PC-9 (cell line): ENCODE results near the gene N4BP2L2. TPM values are rescaled to one million over a fixed set of nuclear protein-coding genes. Genes with fewer than 3 reads are reported as not detected.

Experiments
- BruUV-seq: library from RNA; stranded (reverse); fragments of 400-500 nt; replicated peaks from 2 replicates; lab custom pipeline; 2021; lab: Mats Ljungman, UMichigan
- CTCF ChIA-PET: fragments of 300-600 bp; sonication (Branson Sonifier 250); formaldehyde crosslinking; loops from one replicate; lab custom pipeline; 2022; ENCODE audit warnings: antibody characterized with exemption; lab: Charles Lee
- POLR2A ChIA-PET: fragments of 300-600 bp; sonication (Branson Sonifier 250); formaldehyde crosslinking; loops from one replicate; lab custom pipeline; 2022; ENCODE audit warnings: antibody characterized with exemption; ENCODE audit not compliant: unreplicated experiment; lab: Charles Lee
- DNase-seq, 2 experiments: peaks; one replicate each; pipeline versions ENCODE4 v3.0.0 to v3.0.0-alpha.2; 2015 to 2022; ENCODE audit warnings: mixed read lengths in 1 of 2
- H2AFZ ChIP-seq: fragments of 200-600 bp; sonication (generic); 2 replicates; pipeline ENCODE4 v1.8.1; 2017; ENCODE audit warnings: antibody characterized with exemption
- H3F3A ChIP-seq: fragments of 200-600 bp; sonication (generic); 2 replicates; pipeline ENCODE4 v1.8.1; 2017; ENCODE audit warnings: antibody characterized with exemption, mild to moderate bottlenecking, low read depth; ENCODE audit not compliant: insufficient read depth
- H3K27ac ChIP-seq: fragments of 200-600 bp; sonication (generic); 2 replicates; pipeline ENCODE4 v1.6.1; 2016; ENCODE audit warnings: mixed run types
- H3K27me3 ChIP-seq: fragments of 200-600 bp; sonication (generic); 2 replicates; pipeline ENCODE4 v1.6.1; 2016; ENCODE audit warnings: low read depth, mixed run types; ENCODE audit not compliant: insufficient read depth
- H3K36me3 ChIP-seq: fragments of 200-600 bp; sonication (generic); 2 replicates; pipeline ENCODE4 v1.6.1; 2016; ENCODE audit warnings: low read depth, mixed run types
- H3K4me1 ChIP-seq: fragments of 200-600 bp; sonication (generic); replicated peaks from 2 replicates; pipeline ENCODE4 v1.6.1; 2016; ENCODE audit warnings: mixed run types; ENCODE audit not compliant: insufficient read depth
- H3K4me2 ChIP-seq: fragments of 200-600 bp; sonication (generic); 2 replicates; pipeline ENCODE4 v1.6.1; 2017; ENCODE audit warnings: mixed run types
- H3K4me3 ChIP-seq: fragments of 200-600 bp; sonication (generic); 2 replicates; pipeline ENCODE4 v1.6.1; 2016; ENCODE audit warnings: mixed run types
- H3K79me2 ChIP-seq: fragments of 200-600 bp; sonication (generic); 2 replicates; pipeline ENCODE4 v1.6.1; 2017; ENCODE audit warnings: low read depth, mixed run types
- H3K9me2 ChIP-seq: fragments of 200-600 bp; sonication (generic); 2 replicates; pipeline ENCODE4 v1.8.1; 2017; ENCODE audit warnings: mild to moderate bottlenecking; ENCODE audit not compliant: insufficient read depth
- H3K9me3 ChIP-seq: fragments of 200-600 bp; sonication (generic); 2 replicates; pipeline ENCODE4 v1.8.1; 2016; ENCODE audit warnings: low read depth; ENCODE audit not compliant: insufficient read depth
- H4K20me1 ChIP-seq: fragments of 200-600 bp; sonication (generic); 2 replicates; pipeline ENCODE4 v1.8.1; 2017; ENCODE audit not compliant: insufficient read depth
- CTCF ChIP-seq: fragments of 200-600 bp; sonication (generic); conservative IDR thresholded peaks from 2 replicates; pipeline ENCODE4 v1.6.1; 2017; ENCODE audit warnings: mixed run types, antibody characterized with exemption, mild to moderate bottlenecking, moderate library complexity
- EZH2 ChIP-seq: fragments of 200-600 bp; sonication (generic); IDR thresholded peaks from 2 replicates; pipeline ENCODE4 v1.8.0; 2017; ENCODE audit warnings: antibody characterized with exemption, low read depth
- intact Hi-C: fragments of 100-400 bp; cut with micrococcal nuclease; formaldehyde crosslinking; loops from one replicate; pipeline ENCODE4 v1.10.0; 2022; ENCODE audit not compliant: unreplicated experiment
- total RNA-seq: library from RNA; stranded (reverse); gene quantifications from 2 replicates; pipeline ENCODE4 v1.2.3, GENCODE V29; 2021

N4BP2L2 gene
- total RNA-seq, 1 experiment from 2014 or later = 81.3 TPM

- H3K36me3 ChIP-seq = no peaks in the 10 kb centered on the region
- no peaks in the 10 kb centered on the region for H3F3A ChIP-seq
- H3K79me2 ChIP-seq = no peaks in the 10 kb centered on the region
- H3K27me3 ChIP-seq = no peaks in the 10 kb centered on the region
- no peaks in the 10 kb centered on the region for H3K4me1 ChIP-seq
- no peaks in the 10 kb centered on the region; the same call in 1 of the 2 replicates for H3K9me2 ChIP-seq
- ChIA-PET CTCF (no interaction called here), POLR2A (no interaction called here)
- intact Hi-C loops = no loop called here
- DNase-seq = no peak
- no peaks in the 10 kb centered on the region for H3K9me3 ChIP-seq
- H2AFZ ChIP-seq = no peak overlapping the region
- no peak overlapping the region for H3K27ac ChIP-seq
- H3K4me3 ChIP-seq = no peak overlapping the region
- no peak overlapping the region for H3K4me2 ChIP-seq
- TF ChIP-seq EZH2 (no peak), CTCF (no peak)
- H4K20me1 ChIP-seq = no peaks in the 10 kb centered on the region
- BruUV-seq = no TSS peak
Measured at GRCh38 chr13:32446773-32447465, 91.7 kb downstream of the N4BP2L2 start.

- Histone ChIP-seq H3F3A (no peaks in the 10 kb centered on the region), H3K4me2 (no peak overlapping the region), H3K79me2 (no peaks in the 10 kb centered on the region), H3K27me3 (no peaks in the 10 kb centered on the region), H3K36me3 (no peaks in the 10 kb centered on the region), H3K27ac (no peak overlapping the region), H2AFZ (no peak overlapping the region), H3K9me3 (no peaks in the 10 kb centered on the region), H3K4me3 (no peak overlapping the region), H3K4me1 (no peaks in the 10 kb centered on the region), H3K9me2 (no peaks in the 10 kb centered on the region; the same call in 1 of the 2 replicates), H4K20me1 (no peaks in the 10 kb centered on the region)
- no peak for DNase-seq
- no TSS peak for BruUV-seq
- TF ChIP-seq EZH2 = no peak
- TF ChIP-seq CTCF = no peak
- CTCF ChIA-PET = no interaction called here
- intact Hi-C loops = no loop called here
- POLR2A ChIA-PET = no interaction called here
Measured at GRCh38 chr13:32446220-32446619, 92.4 kb downstream of the N4BP2L2 start.

- no TSS peak for BruUV-seq
Measured at GRCh38 chr13:32445461-32445860, 93.1 kb downstream of the N4BP2L2 start.

More at GRCh38 chr13:32445461-32445860, 93.1 kb downstream of the N4BP2L2 start:
- no peak for TF ChIP-seq EZH2
- TF ChIP-seq CTCF = no peak
- ChIA-PET CTCF (no interaction called here), POLR2A (no interaction called here)
- Histone ChIP-seq H3K79me2 (no peaks in the 10 kb centered on the region), H2AFZ (no peak overlapping the region), H3K27me3 (no peaks in the 10 kb centered on the region), H3K27ac (no peak overlapping the region), H3K9me3 (no peaks in the 10 kb centered on the region), H3K4me3 (no peak overlapping the region), H3K36me3 (no peaks in the 10 kb centered on the region), H4K20me1 (no peaks in the 10 kb centered on the region), H3K4me1 (no peaks in the 10 kb centered on the region), H3K9me2 (no peaks in the 10 kb centered on the region; the same call in 1 of the 2 replicates), H3F3A (no peaks in the 10 kb centered on the region), H3K4me2 (no peak overlapping the region)
- intact Hi-C loops = no loop called here
- DNase-seq = no peak
